Stimulated activated CD4-positive, alpha-beta T cell treated with anti-CD3 and anti-CD28 coated beads, Interleukin-4, amount 100 ng/mL, for 48 hours (primary cell): ENCODE measurements around the gene SLC5A3.

Source experiments
- DNase-seq, 2 donors: peaks; one replicate each; pipeline ENCODE4 v3.0.0-alpha.2; 2020; ENCODE audit warnings: low read depth in 2 of 2

SLC5A3 gene

GRCh38 chr21:34073032-34073748 is at the start of gene SLC5A3, which contains the start of gene MRPS6:
SLC5A3 (plus strand) TSS chr21:34073578; CDS start chr21:34095199, 21,621 bp downstream.
MRPS6 (plus strand) TSS chr21:34073578; CDS start chr21:34073701, 123 bp downstream.
- peak; percentile 55 to 72 for DNase-seq

- no peak for DNase-seq
Observed at GRCh38 chr21:34023691-34024373, 49.5 kb upstream of the SLC5A3 start.

GRCh38 chr21:34024374-34024693 is 49.0 kb upstream of the SLC5A3 start:
- no peak for DNase-seq

- DNase-seq = no peak
Observed at GRCh38 chr21:34027721-34028461, 45.5 kb upstream of the SLC5A3 start.

- peak in 1 of 2 donors; percentile 33 for DNase-seq
Observed at GRCh38 chr21:34029743-34030528, 43.4 kb upstream of the SLC5A3 start.

- DNase-seq = no peak
Observed at GRCh38 chr21:34031835-34032370, 41.5 kb upstream of the SLC5A3 start.

GRCh38 chr21:34034369-34035014 is 38.9 kb upstream of the SLC5A3 start:
- DNase-seq = no peak

- no peak for DNase-seq
Observed at GRCh38 chr21:34035619-34036354, 37.6 kb upstream of the SLC5A3 start.

- DNase-seq = no peak
Observed at GRCh38 chr21:34037009-34037795, 36.2 kb upstream of the SLC5A3 start.

- no peak for DNase-seq
Observed at GRCh38 chr21:34039678-34040382, 33.5 kb upstream of the SLC5A3 start.

GRCh38 chr21:34042735-34043134 is 30.6 kb upstream of the SLC5A3 start:
- no peak for DNase-seq

- DNase-seq = no peak
Observed at GRCh38 chr21:34043333-34043732, 30.0 kb upstream of the SLC5A3 start.

GRCh38 chr21:34046917-34047316 is 26.5 kb upstream of the SLC5A3 start:
- no peak for DNase-seq

- no peak for DNase-seq
Observed at GRCh38 chr21:34047835-34048234, 25.5 kb upstream of the SLC5A3 start.

GRCh38 chr21:34052171-34052570 is 21.2 kb upstream of the SLC5A3 start:
- DNase-seq = no peak

GRCh38 chr21:34054259-34054658 is 19.1 kb upstream of the SLC5A3 start:
- no peak for DNase-seq

- DNase-seq = no peak
Observed at GRCh38 chr21:34055615-34056014, 17.8 kb upstream of the SLC5A3 start.

GRCh38 chr21:34061983-34062382 is 11.4 kb upstream of the SLC5A3 start:
- no peak for DNase-seq

- DNase-seq = no peak
Observed at GRCh38 chr21:34065027-34065426, 8.4 kb upstream of the SLC5A3 start.
